HG03565 (cell line): ENCODE data around the gene USP3.
"Not testable (repeated sequence)": the region's sequence is repeated elsewhere in the genome, so short reads cannot be mapped to it uniquely, and the experiment has no call there.

Experiments used
- ATAC-seq: cut with Tn5 transposase; IDR thresholded peaks from one replicate; pipeline ENCODE4 v1.9.1; 2021; ENCODE audit warnings: mild to moderate bottlenecking, moderate library complexity; ENCODE audit not compliant: unreplicated experiment

Gene USP3

GRCh38 chr15:63476229-63476632, 28.2 kb upstream of the USP3 start:
- ATAC-seq = no peak

- no peak for ATAC-seq
Measured at GRCh38 chr15:63478243-63478642, 26.1 kb upstream of the USP3 start.

- ATAC-seq = no peak
Measured at GRCh38 chr15:63480441-63480821, 24.0 kb upstream of the USP3 start.

GRCh38 chr15:63481105-63481810, 23.1 kb upstream of the USP3 start:
- no peak for ATAC-seq

GRCh38 chr15:63482874-63483323, 21.5 kb upstream of the USP3 start:
- no peak for ATAC-seq

GRCh38 chr15:63483521-63484371, 20.6 kb upstream of the USP3 start:
- ATAC-seq = no peak

- no peak for ATAC-seq
Measured at GRCh38 chr15:63484433-63485186, 19.8 kb upstream of the USP3 start.

- peak; percentile 31 for ATAC-seq
Measured at GRCh38 chr15:63487076-63487757, 17.2 kb upstream of the USP3 start.

- not testable (repeated sequence) for ATAC-seq
Measured at GRCh38 chr15:63487758-63488397, 16.5 kb upstream of the USP3 start.

- ATAC-seq = no peak
Measured at GRCh38 chr15:63488398-63488960, 15.9 kb upstream of the USP3 start.

GRCh38 chr15:63489352-63489751, 15.0 kb upstream of the USP3 start:
- no peak for ATAC-seq

- ATAC-seq = no peak
Measured at GRCh38 chr15:63490345-63491034, 13.9 kb upstream of the USP3 start.

GRCh38 chr15:63491116-63491827, 13.1 kb upstream of the USP3 start:
- no peak for ATAC-seq

GRCh38 chr15:63491979-63492378, 12.4 kb upstream of the USP3 start:
- no peak for ATAC-seq

- no peak for ATAC-seq
Measured at GRCh38 chr15:63492541-63493077, 11.8 kb upstream of the USP3 start.

- no peak for ATAC-seq
Measured at GRCh38 chr15:63493436-63493835, 11.0 kb upstream of the USP3 start.

GRCh38 chr15:63494408-63494807, 10.0 kb upstream of the USP3 start:
- ATAC-seq = no peak

GRCh38 chr15:63495343-63495742, 9.1 kb upstream of the USP3 start:
- ATAC-seq = no peak
